ENCODE data around the gene STX8.

Gene STX8

GRCh38 chr17:9221147-9221921 is 354.3 kb downstream of the STX8 start:
- no peak for DNase-seq

- DNase-seq: no peak
These were observed 355.0 kb downstream of the STX8 start for GRCh38 chr17:9220398-9221146.

GRCh38 chr17:9219631-9220397 is 355.8 kb downstream of the STX8 start:
- DNase-seq: no peak

GRCh38 chr17:9218911-9219310 is 356.7 kb downstream of the STX8 start:
- no peak for DNase-seq

GRCh38 chr17:9218064-9218635 is 357.5 kb downstream of the STX8 start:
- no peak for DNase-seq

GRCh38 chr17:9217151-9218056 is 358.2 kb downstream of the STX8 start:
- no peak for DNase-seq

- no peak for DNase-seq
These were observed 360.2 kb downstream of the STX8 start for GRCh38 chr17:9215465-9215864.

GRCh38 chr17:9213303-9213640 is 362.3 kb downstream of the STX8 start:
- DNase-seq: no peak

- no peak for DNase-seq
These were observed 363.0 kb downstream of the STX8 start for GRCh38 chr17:9212376-9213302.

GRCh38 chr17:9211133-9211765 is 364.4 kb downstream of the STX8 start:
- DNase-seq: no peak

- no peak for DNase-seq
These were observed 365.7 kb downstream of the STX8 start for GRCh38 chr17:9209781-9210370.

- DNase-seq: no peak
These were observed 366.3 kb downstream of the STX8 start for GRCh38 chr17:9209347-9209746.

- DNase-seq: no peak
These were observed 367.1 kb downstream of the STX8 start for GRCh38 chr17:9208381-9209105.

- DNase-seq: no peak
These were observed 368.8 kb downstream of the STX8 start for GRCh38 chr17:9206741-9207332.

GRCh38 chr17:9206410-9206703 is 369.3 kb downstream of the STX8 start:
- no peak for DNase-seq

- DNase-seq: no peak
These were observed 369.9 kb downstream of the STX8 start for GRCh38 chr17:9205520-9206409.

GRCh38 chr17:9204637-9205329 is 370.8 kb downstream of the STX8 start:
- no peak for DNase-seq
